K562 (cell line): ENCODE measurements around the gene NABP2. TPM values are rescaled to one million over a fixed set of nuclear protein-coding genes. Genes with fewer than 3 reads are reported as not detected.

ENCODE experiments used
- ATAC-seq: fragments of 200-7000 bp; cut with Tn5 transposase; 3 replicates; pipeline ENCODE4 v1.9.1; 2020; ENCODE audit warnings: moderate library complexity
- BruUV-seq: library from RNA; stranded (reverse); fragments of 400-500 nt; replicated peaks from 2 replicates; lab custom pipeline; 2021; lab: Mats Ljungman, UMichigan
- CTCF ChIA-PET: fragments of 300-600 bp; formaldehyde crosslinking; extraction: SDS; loops from one replicate; lab custom pipeline; 2021; ENCODE audit warnings: low intra/inter-chr PET ratio; lab: Yijun Ruan, JAX
- POLR2A ChIA-PET: fragments of 300-600, 350-650 bp; sonication (Branson Sonifier 250); formaldehyde crosslinking; extraction: SDS; loops from one replicate; lab custom pipeline; 2021; ENCODE audit warnings: antibody characterized with exemption, inconsistent platforms; lab: Yijun Ruan, JAX
- DNase-seq, 4 experiments: peaks; one replicate each; pipeline versions ENCODE4 v3.0.0 to v3.0.0-alpha.2; 2011 to 2018; ENCODE audit warnings: low spot score in 3 of 4, mixed read lengths in 3 of 4; ENCODE audit errors: extremely low read depth in 1 of 4
- FAIRE-seq: peaks from 2 replicates; lab custom pipeline; 2011; peaks lifted over from hg19 to GRCh38; lab: Jason Lieb, UNC
- H2AFZ ChIP-seq: 2 replicates; pipeline ENCODE4 v1.6.0; 2011; ENCODE audit warnings: low read depth, low read length, control low read depth, inconsistent platforms
- H3K27ac ChIP-seq: fragments of 200-600 bp; 3 replicates; pipeline ENCODE4 v1.8.0; 2011; ENCODE audit warnings: low read depth, mild to moderate bottlenecking, control low read depth, inconsistent platforms, low read length, moderate library complexity, mixed read lengths; ENCODE audit errors: extremely low read depth
- H3K27me3 ChIP-seq, 2 experiments: fragments of 300-600 bp in 1 of 2; 2 replicates in 1 of 2; 3 replicates in 1 of 2; pipeline versions ENCODE4 v1.6.0 to v1.8.0; 2011; ENCODE audit warnings: inconsistent platforms in 2 of 2, low read length in 2 of 2, mild to moderate bottlenecking in 1 of 2, mixed read lengths in 1 of 2, moderate library complexity in 1 of 2; ENCODE audit not compliant: control insufficient read depth in 2 of 2, insufficient read depth in 2 of 2
- H3K36me3 ChIP-seq: fragments of 300-600 bp; 3 replicates; pipeline ENCODE4 v1.8.0; 2011; ENCODE audit warnings: mild to moderate bottlenecking, low read length, inconsistent platforms; ENCODE audit not compliant: control insufficient read depth, insufficient read depth
- H3K4me1 ChIP-seq, 2 experiments: fragments of 200-600 bp in 1 of 2; replicated peaks in 1 of 2; 2 replicates in 1 of 2; 3 replicates in 1 of 2; pipeline versions ENCODE4 v1.5.1 to v1.8.0; 2011; ENCODE audit warnings: inconsistent platforms in 2 of 2, low read length in 2 of 2, mild to moderate bottlenecking in 1 of 2, mixed read lengths in 1 of 2, moderate library complexity in 1 of 2; ENCODE audit not compliant: control insufficient read depth in 2 of 2, insufficient read depth in 2 of 2
- H3K4me2 ChIP-seq: 2 replicates; pipeline ENCODE4 v1.6.1; 2011; ENCODE audit warnings: low read length, control low read depth, inconsistent platforms, mixed read lengths; ENCODE audit not compliant: insufficient read depth
- H3K4me3 ChIP-seq: fragments of 200-600 bp; sonication (generic), shearing (Covaris generic); 2 replicates; pipeline ENCODE4 v1.5.1; 2016; ENCODE audit warnings: control low read depth, inconsistent platforms
- H3K79me2 ChIP-seq: fragments of 200-600 bp; 3 replicates; pipeline ENCODE4 v1.8.0; 2011; ENCODE audit warnings: low read length, inconsistent platforms; ENCODE audit not compliant: control insufficient read depth, insufficient read depth
- H3K9ac ChIP-seq, 2 experiments: 2 replicates each; pipeline versions ENCODE4 v1.6.0 to v1.6.1; 2011; ENCODE audit warnings: low read depth in 2 of 2, low read length in 2 of 2, control low read depth in 1 of 2, inconsistent platforms in 1 of 2, mild to moderate bottlenecking in 1 of 2, mixed read lengths in 1 of 2; ENCODE audit not compliant: insufficient read depth in 1 of 2
- H3K9me1 ChIP-seq: one replicate; pipeline ENCODE4 v1.6.0; 2011; ENCODE audit warnings: inconsistent platforms, mild to moderate bottlenecking, low read length, moderate library complexity; ENCODE audit not compliant: control insufficient read depth, insufficient read depth
- H3K9me3 ChIP-seq: replicated peaks from 2 replicates; pipeline ENCODE4 v1.5.1; 2011; ENCODE audit warnings: low read depth, low read length, inconsistent platforms; ENCODE audit not compliant: control insufficient read depth, insufficient read depth
- H4K20me1 ChIP-seq: replicated peaks from 2 replicates; pipeline ENCODE4 v1.6.1; 2011; ENCODE audit warnings: low read length, inconsistent platforms, mixed read lengths; ENCODE audit not compliant: control insufficient read depth, insufficient read depth
- CREB1 ChIP-seq, 2 experiments: sonication (generic) in 1 of 2; formaldehyde crosslinking in 1 of 2; IDR thresholded peaks; 2 replicates each; pipeline versions ENCODE4 v1.6.1 to v1.8.0; 2012 to 2022; ENCODE audit warnings: inconsistent platforms in 1 of 2, mild to moderate bottlenecking in 1 of 2, missing genetic modification reagents in 1 of 2, moderate library complexity in 1 of 2
- ESRRB ChIP-seq: fragments of 250-450 bp; sonication (Bioruptor Pico); IDR thresholded peaks from 2 replicates; pipeline ENCODE4 v1.5.0; 2020; ENCODE audit warnings: mild to moderate bottlenecking, moderate library complexity, borderline replicate concordance
- HEY1 ChIP-seq: fragments of 250-450 bp; sonication (Bioruptor Pico); IDR thresholded peaks from 2 replicates; pipeline ENCODE4 v1.5.0; 2020; ENCODE audit warnings: mild to moderate bottlenecking, moderate library complexity, borderline replicate concordance
- HNRNPUL1 ChIP-seq: fragments of 200-400 bp; formaldehyde crosslinking; IDR thresholded peaks from 2 replicates; pipeline ENCODE4 v1.6.1; 2017; ENCODE audit warnings: low read length
- KAT2B ChIP-seq: IDR thresholded peaks from one replicate; pipeline ENCODE4 v1.6.1; 2012; ENCODE audit warnings: low read depth, mild to moderate bottlenecking, control low read depth, inconsistent platforms, low read length, moderate library complexity
- KDM1A ChIP-seq, 2 experiments: fragments of 450-650 bp; IDR thresholded peaks; 2 replicates each; pipeline ENCODE4 v1.6.1; 2016; ENCODE audit warnings: mild to moderate bottlenecking in 2 of 2
- NFE2L1 ChIP-seq: fragments of 450-650 bp; IDR thresholded peaks from 2 replicates; pipeline ENCODE4 v1.6.1; 2016; ENCODE audit warnings: missing genetic modification characterization, low read depth, mild to moderate bottlenecking, missing compliant biosample characterization, moderate library complexity, borderline replicate concordance
- NR1H2 ChIP-seq: sonication (generic); formaldehyde crosslinking; IDR thresholded peaks from 2 replicates; pipeline ENCODE4 v1.4.0; 2020; ENCODE audit warnings: mild to moderate bottlenecking, missing genetic modification reagents
- PBX2 ChIP-seq, 2 experiments: IDR thresholded peaks in 1 of 2; conservative IDR thresholded peaks in 1 of 2; 2 replicates each; pipeline ENCODE4 v1.6.1; 2016; ENCODE audit warnings: low read depth in 2 of 2, mild to moderate bottlenecking in 1 of 2, missing compliant biosample characterization in 1 of 2, missing genetic modification characterization in 1 of 2, moderate library complexity in 1 of 2
- PHB2 ChIP-seq: fragments of 450-650 bp; IDR thresholded peaks from 2 replicates; pipeline ENCODE4 v1.6.1; 2017; ENCODE audit warnings: low read depth
- SMC3 ChIP-seq: conservative IDR thresholded peaks from 2 replicates; pipeline ENCODE4 v1.6.1; 2011; ENCODE audit warnings: low read depth, low read length, improper control_type of control experiment; ENCODE audit not compliant: insufficient read depth
- SRSF9 ChIP-seq: fragments of 200-400 bp; formaldehyde crosslinking; IDR thresholded peaks from 2 replicates; pipeline ENCODE4 v1.6.1; 2017; ENCODE audit warnings: low read depth, low read length, borderline replicate concordance
- STAT5B ChIP-seq: fragments of 250-450 bp; sonication (Bioruptor Pico); IDR thresholded peaks from 2 replicates; pipeline ENCODE4 v1.8.0; 2021; ENCODE audit warnings: mild to moderate bottlenecking, inconsistent platforms
- TCF7 ChIP-seq: sonication (generic); IDR thresholded peaks from 2 replicates; pipeline ENCODE4 v1.6.1; 2016; ENCODE audit warnings: antibody characterized with exemption, borderline replicate concordance
- YBX1 ChIP-seq: fragments of 450-650 bp; IDR thresholded peaks from 2 replicates; pipeline ENCODE4 v1.7.1; 2016; ENCODE audit warnings: mild to moderate bottlenecking
- ZBTB26 ChIP-seq: fragments of 450-650 bp; formaldehyde crosslinking; IDR thresholded peaks from 2 replicates; pipeline ENCODE4 v1.4.0; 2022; ENCODE audit warnings: missing genetic modification characterization
- WGBS: fragments of 100-300 bp; shearing (Covaris generic); methylation state at CpG from one replicate; pipeline ENCODE4 v1.1.6; 2016; ENCODE audit warnings: low coverage, mixed read lengths; ENCODE audit not compliant: insufficient coverage; ENCODE audit errors: missing lambda C conversion rate; 5-methylcytosine and 5-hydroxymethylcytosine counted together
- in situ Hi-C: fragments of 300-500 bp; cut with MboI; formaldehyde crosslinking; loops from 4 replicates; pipeline ENCODE4 v1.15.0; 2018; ENCODE audit warnings: inconsistent platforms, mixed read lengths
- intact Hi-C: fragments of 100-400 bp; cut with micrococcal nuclease; formaldehyde crosslinking; loops from 2 replicates; pipeline ENCODE4 v1.14.2; 2022
- polyA plus RNA-seq, 8 experiments: library from polyadenylated mRNA; depleted of rRNA in 4 of 8; stranded (reverse) in 5 of 8; unstranded in 3 of 8; fragments of >200 nt; fragmentation: Nextera tagmentation in 2 of 8; fragmentation: Illumina TruSeq in 1 of 8; extraction: Ambion mirVana in 2 of 8; extraction: Trizol in 1 of 8; gene quantifications; 2 replicates each; pipeline versions ENCODE4 v1.2.1 to v1.2.3, GENCODE V29; 2011 to 2014; ENCODE audit warnings: inconsistent platforms in 1 of 8, missing spikeins in 1 of 8
- total RNA-seq, 7 experiments: library from RNA; depleted of rRNA in 6 of 7; stranded (reverse); fragments of >200 nt in 6 of 7; fragmentation: Illumina TruSeq in 2 of 7; extraction: Trizol in 2 of 7; gene quantifications; 2 replicates each; pipeline versions ENCODE4 v1.2.1 to v1.2.3, GENCODE V29; 2011 to 2021; ENCODE audit warnings: low replicate concordance in 1 of 7
- TF ChIP-seq, protein P1 (sequence below): fragments of 250-450 bp; sonication (Bioruptor Pico); IDR thresholded peaks from 2 replicates; pipeline ENCODE4 v1.5.1; 2021; ENCODE audit warnings: mild to moderate bottlenecking

The NABP2 gene
- total and polyA plus RNA-seq, 9 of the 15 experiments (the other 6 are each of a cell fraction or from before 2014, with no cell fraction given): 11.3 to 60.6 (median 43.5) TPM

DNA sequence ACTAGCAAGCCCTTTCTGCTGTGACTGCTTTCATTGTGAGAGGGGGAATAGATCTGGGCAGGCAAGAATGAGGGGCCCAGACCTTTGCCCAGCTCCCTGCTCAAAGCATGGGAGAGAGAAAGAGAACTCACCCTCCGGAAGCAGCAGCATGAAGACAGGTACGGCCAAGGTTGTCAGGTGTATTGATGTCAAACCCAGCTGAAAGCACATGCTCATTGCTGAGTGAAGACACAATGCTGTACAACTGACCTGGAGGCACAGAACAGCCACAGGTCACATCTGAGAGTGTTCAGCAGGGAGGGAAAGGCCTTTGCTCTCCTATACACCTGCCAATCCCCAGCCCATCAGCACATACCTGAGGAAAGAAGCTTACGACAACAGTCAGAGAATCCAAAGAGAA, 28.5 kb downstream of the NABP2 start:
- TF ChIP-seq NFE2L1: no peak
- no peak for TF ChIP-seq KAT2B
- TF ChIP-seq HEY1: no peak
- TF ChIP-seq HNRNPUL1: no peak
- no peak for TF ChIP-seq YBX1
- TF ChIP-seq SRSF9: no peak
- no peak for TF ChIP-seq CREB1 (IDR thresholded peaks at IDR 0.05)
- no peak for TF ChIP-seq CREB1 (CRISPR knock-in tag; IDR thresholded peaks at IDR 0.05)
- TF ChIP-seq ESRRB (CRISPR knock-in tag): no peak
- TF ChIP-seq PBX2 (CRISPR knock-in tag; IDR thresholded peaks at IDR 0.05; ENCODE audit: low read depth): no peak
- no peak for TF ChIP-seq PBX2 (tag; conservative IDR thresholded peaks at IDR 0.05; ENCODE audit: low read depth)
- TF ChIP-seq STAT5B: no peak
- no peak for TF ChIP-seq SMC3
- TF ChIP-seq NR1H2 (CRISPR knock-in tag): no peak
- no peak for TF ChIP-seq PHB2
- TF ChIP-seq, protein P1, sequence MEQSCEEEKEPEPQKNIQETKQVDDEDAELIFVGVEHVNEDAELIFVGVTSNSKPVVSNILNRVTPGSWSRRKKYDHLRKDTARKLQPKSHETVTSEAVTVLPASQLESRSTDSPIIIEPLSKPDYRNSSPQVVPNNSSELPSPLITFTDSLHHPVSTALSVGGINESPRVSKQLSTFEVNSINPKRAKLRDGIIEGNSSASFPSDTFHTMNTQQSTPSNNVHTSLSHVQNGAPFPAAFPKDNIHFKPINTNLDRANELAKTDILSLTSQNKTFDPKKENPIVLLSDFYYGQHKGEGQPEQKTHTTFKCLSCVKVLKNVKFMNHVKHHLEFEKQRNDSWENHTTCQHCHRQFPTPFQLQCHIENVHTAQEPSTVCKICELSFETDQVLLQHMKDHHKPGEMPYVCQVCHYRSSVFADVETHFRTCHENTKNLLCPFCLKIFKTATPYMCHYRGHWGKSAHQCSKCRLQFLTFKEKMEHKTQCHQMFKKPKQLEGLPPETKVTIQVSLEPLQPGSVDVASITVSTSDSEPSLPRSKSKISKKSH: no peak
- no peak for TF ChIP-seq ZBTB26 (CRISPR knock-in tag)
- no peak for TF ChIP-seq TCF7
- no peak for TF ChIP-seq KDM1A (IDR thresholded peaks at IDR 0.05)

More for the DNA sequence above, 28.5 kb downstream of the NABP2 start:
- no peak overlapping the region for H3K4me2 ChIP-seq
- no peak for ATAC-seq
- no peaks in the 10 kb centered on the region for H3K9me3 ChIP-seq
- H3K79me2 ChIP-seq: peaks cover 20% of the 10 kb centered on the region
- CTCF ChIA-PET: no interaction called here
- H3K27me3 ChIP-seq: no peaks in the 10 kb centered on the region
- H3K9ac ChIP-seq: no peak overlapping the region
- H3K36me3 ChIP-seq: peaks cover 84% of the 10 kb centered on the region; the same call in 2 of the 3 replicates
- peaks cover 8 to 11% of the 10 kb centered on the region in 2 experiments; a peak in 3 of 5 replicates for H3K4me1 ChIP-seq
- BruUV-seq: no TSS peak
- no peaks in the 10 kb centered on the region for H3K9me1 ChIP-seq
- H3K27ac ChIP-seq: no peak overlapping the region
- FAIRE-seq: no peak
- no peak overlapping the region for H3K4me3 ChIP-seq
- H2AFZ ChIP-seq: no peak overlapping the region
- in situ Hi-C loops (no loop called here), intact Hi-C loops (no loop called here)
- POLR2A ChIA-PET: interaction anchor here (0.5 to 1.3 kb wide), 5 partner anchors 9 to 21 kb away, joined by 3 to 4 read pairs (median 3); no protein-coding TSS in a partner anchor
- WGBS: 100% methylated on average over 3 of the region's 3 CpGs
- DNase-seq: peak in 1 of 4 experiments; percentile 4
- H4K20me1 ChIP-seq: peaks cover 6% of the 10 kb centered on the region
